ENCODE results near the gene TMEM123. TPM values are rescaled to one million over a fixed set of nuclear protein-coding genes. Genes with fewer than 3 reads are reported as not detected.

TMEM123 gene
- total and polyA plus RNA-seq, 2 of the 13 experiments (the other 11 are each of a cell fraction or from before 2014, with no cell fraction given) = 365 to 2,761 TPM

DNA sequence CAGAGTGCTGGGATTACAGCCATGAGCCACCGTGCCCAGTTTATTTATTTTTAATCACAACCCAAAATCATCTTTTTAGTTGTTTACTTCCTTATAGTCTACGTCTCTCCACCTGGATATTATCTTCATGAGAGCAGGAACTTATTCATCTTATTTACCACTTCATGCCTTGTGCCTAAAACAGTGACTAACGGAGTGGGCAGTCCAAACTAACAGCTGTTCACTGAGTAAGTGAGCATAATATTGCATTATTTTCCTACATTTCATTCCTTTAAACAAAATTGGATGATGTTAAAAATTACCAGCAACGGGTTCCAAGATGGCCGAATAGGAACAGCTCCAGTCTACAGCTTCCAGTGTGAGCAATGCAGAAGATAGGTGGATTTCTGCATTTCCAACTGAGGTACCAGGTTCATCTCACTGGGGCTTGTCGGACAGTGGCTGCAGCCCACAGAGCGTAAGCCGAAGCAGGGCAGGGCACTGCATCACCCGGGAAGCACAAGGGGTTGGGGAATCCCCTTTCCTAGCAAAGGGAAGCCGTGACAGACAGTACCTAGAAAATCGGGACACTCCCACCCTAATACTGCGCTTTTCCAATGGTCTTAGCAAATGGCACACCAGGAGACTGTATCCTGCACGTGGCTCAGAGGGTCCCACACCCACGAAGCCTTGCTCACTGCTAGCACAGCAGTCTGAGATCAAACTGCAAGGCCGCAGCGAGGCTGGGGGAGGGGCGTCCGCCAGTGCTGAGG lies 14.1 kb downstream of the TMEM123 start (continued):
- TF ChIP-seq THYN1 (CRISPR knock-in tag; IDR thresholded peaks at IDR 0.05; ENCODE audit: borderline replicate concordance, low read depth) = no peak
- 0 out of 2 replicates have a peak, but pooled peaks have one; percentile 35 for TF ChIP-seq ZNF20 (CRISPR knock-in tag; IDR thresholded peaks at IDR 0.05)
- TF ChIP-seq CCAR2 (optimal IDR thresholded peaks at IDR 0.05; ENCODE audit: low read depth, low read length) = no peak
- TF ChIP-seq, protein P1, sequence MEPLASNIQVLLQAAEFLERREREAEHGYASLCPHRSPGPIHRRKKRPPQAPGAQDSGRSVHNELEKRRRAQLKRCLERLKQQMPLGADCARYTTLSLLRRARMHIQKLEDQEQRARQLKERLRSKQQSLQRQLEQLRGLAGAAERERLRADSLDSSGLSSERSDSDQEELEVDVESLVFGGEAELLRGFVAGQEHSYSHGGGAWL (CRISPR knock-in tag; IDR thresholded peaks at IDR 0.05) = peak; percentile 51; the same call in 1 of the 2 replicates
- TF ChIP-seq CBX1 (IDR thresholded peaks at IDR 0.05; ENCODE audit: low read depth) = no peak
- TF ChIP-seq, protein P2, sequence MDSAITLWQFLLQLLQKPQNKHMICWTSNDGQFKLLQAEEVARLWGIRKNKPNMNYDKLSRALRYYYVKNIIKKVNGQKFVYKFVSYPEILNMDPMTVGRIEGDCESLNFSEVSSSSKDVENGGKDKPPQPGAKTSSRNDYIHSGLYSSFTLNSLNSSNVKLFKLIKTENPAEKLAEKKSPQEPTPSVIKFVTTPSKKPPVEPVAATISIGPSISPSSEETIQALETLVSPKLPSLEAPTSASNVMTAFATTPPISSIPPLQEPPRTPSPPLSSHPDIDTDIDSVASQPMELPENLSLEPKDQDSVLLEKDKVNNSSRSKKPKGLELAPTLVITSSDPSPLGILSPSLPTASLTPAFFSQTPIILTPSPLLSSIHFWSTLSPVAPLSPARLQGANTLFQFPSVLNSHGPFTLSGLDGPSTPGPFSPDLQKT (CRISPR knock-in tag; IDR thresholded peaks at IDR 0.05; ENCODE audit: borderline replicate concordance) = no peak
- no peak for TF ChIP-seq NFE2L2 (IDR thresholded peaks at IDR 0.05; ENCODE audit: low read length)
- 0 out of 2 replicates have a peak, but pooled peaks have one; percentile 45 for TF ChIP-seq TOPORS (CRISPR knock-in tag; IDR thresholded peaks at IDR 0.05)
- TF ChIP-seq MED8 (CRISPR knock-in tag; IDR thresholded peaks at IDR 0.05; ENCODE audit: insufficient replicate concordance) = peak; percentile 28
- TF ChIP-seq, protein P3, sequence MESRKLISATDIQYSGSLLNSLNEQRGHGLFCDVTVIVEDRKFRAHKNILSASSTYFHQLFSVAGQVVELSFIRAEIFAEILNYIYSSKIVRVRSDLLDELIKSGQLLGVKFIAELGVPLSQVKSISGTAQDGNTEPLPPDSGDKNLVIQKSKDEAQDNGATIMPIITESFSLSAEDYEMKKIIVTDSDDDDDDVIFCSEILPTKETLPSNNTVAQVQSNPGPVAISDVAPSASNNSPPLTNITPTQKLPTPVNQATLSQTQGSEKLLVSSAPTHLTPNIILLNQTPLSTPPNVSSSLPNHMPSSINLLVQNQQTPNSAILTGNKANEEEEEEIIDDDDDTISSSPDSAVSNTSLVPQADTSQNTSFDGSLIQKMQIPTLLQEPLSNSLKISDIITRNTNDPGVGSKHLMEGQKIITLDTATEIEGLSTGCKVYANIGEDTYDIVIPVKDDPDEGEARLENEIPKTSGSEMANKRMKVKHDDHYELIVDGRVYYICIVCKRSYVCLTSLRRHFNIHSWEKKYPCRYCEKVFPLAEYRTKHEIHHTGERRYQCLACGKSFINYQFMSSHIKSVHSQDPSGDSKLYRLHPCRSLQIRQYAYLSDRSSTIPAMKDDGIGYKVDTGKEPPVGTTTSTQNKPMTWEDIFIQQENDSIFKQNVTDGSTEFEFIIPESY (CRISPR knock-in tag; IDR thresholded peaks at IDR 0.05) = peak; percentile 88
- 0 out of 2 replicates have a peak, but pooled peaks have one; percentile 39 for TF ChIP-seq ZFP90 (CRISPR knock-in tag; IDR thresholded peaks at IDR 0.05; ENCODE audit: borderline replicate concordance)
- TF ChIP-seq, protein P4, sequence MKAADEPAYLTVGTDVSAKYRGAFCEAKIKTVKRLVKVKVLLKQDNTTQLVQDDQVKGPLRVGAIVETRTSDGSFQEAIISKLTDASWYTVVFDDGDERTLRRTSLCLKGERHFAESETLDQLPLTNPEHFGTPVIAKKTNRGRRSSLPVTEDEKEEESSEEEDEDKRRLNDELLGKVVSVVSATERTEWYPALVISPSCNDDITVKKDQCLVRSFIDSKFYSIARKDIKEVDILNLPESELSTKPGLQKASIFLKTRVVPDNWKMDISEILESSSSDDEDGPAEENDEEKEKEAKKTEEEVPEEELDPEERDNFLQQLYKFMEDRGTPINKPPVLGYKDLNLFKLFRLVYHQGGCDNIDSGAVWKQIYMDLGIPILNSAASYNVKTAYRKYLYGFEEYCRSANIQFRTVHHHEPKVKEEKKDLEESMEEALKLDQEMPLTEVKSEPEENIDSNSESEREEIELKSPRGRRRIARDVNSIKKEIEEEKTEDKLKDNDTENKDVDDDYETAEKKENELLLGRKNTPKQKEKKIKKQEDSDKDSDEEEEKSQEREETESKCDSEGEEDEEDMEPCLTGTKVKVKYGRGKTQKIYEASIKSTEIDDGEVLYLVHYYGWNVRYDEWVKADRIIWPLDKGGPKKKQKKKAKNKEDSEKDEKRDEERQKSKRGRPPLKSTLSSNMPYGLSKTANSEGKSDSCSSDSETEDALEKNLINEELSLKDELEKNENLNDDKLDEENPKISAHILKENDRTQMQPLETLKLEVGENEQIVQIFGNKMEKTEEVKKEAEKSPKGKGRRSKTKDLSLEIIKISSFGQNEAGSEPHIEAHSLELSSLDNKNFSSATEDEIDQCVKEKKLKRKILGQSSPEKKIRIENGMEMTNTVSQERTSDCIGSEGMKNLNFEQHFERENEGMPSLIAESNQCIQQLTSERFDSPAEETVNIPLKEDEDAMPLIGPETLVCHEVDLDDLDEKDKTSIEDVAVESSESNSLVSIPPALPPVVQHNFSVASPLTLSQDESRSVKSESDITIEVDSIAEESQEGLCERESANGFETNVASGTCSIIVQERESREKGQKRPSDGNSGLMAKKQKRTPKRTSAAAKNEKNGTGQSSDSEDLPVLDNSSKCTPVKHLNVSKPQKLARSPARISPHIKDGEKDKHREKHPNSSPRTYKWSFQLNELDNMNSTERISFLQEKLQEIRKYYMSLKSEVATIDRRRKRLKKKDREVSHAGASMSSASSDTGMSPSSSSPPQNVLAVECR (CRISPR knock-in tag; IDR thresholded peaks at IDR 0.05; ENCODE audit: borderline replicate concordance) = peak; percentile 58; the same call in 1 of the 2 replicates
- peak; percentile 62 for TF ChIP-seq ZNF781 (CRISPR knock-in tag; IDR thresholded peaks at IDR 0.05; ENCODE audit: borderline replicate concordance, not compliant biosample characterization)
- TF ChIP-seq, protein P5, sequence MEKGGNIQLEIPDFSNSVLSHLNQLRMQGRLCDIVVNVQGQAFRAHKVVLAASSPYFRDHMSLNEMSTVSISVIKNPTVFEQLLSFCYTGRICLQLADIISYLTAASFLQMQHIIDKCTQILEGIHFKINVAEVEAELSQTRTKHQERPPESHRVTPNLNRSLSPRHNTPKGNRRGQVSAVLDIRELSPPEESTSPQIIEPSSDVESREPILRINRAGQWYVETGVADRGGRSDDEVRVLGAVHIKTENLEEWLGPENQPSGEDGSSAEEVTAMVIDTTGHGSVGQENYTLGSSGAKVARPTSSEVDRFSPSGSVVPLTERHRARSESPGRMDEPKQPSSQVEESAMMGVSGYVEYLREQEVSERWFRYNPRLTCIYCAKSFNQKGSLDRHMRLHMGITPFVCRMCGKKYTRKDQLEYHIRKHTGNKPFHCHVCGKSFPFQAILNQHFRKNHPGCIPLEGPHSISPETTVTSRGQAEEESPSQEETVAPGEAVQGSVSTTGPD (CRISPR knock-in tag; IDR thresholded peaks at IDR 0.05) = 0 out of 2 replicates have a peak, but pooled peaks have one; percentile 53
- TF ChIP-seq, protein P6, sequence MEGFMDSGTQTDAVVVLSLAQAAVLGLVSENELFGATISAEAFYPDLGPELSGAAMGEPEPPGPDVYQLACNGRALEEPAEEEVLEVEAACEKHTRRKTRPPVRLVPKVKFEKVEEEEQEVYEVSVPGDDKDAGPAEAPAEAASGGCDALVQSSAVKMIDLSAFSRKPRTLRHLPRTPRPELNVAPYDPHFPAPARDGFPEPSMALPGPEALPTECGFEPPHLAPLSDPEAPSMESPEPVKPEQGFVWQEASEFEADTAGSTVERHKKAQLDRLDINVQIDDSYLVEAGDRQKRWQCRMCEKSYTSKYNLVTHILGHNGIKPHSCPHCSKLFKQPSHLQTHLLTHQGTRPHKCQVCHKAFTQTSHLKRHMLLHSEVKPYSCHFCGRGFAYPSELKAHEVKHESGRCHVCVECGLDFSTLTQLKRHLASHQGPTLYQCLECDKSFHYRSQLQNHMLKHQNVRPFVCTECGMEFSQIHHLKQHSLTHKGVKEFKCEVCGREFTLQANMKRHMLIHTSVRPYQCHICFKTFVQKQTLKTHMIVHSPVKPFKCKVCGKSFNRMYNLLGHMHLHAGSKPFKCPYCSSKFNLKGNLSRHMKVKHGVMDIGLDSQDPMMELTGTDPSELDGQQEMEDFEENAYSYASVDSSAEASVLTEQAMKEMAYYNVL (CRISPR knock-in tag; IDR thresholded peaks at IDR 0.05; ENCODE audit: borderline replicate concordance) = 0 out of 2 replicates have a peak, but pooled peaks have one; percentile 46

Data from HepG2 (cell line).